ENCODE results near the gene PTPRN2.
"Not testable (repeated sequence)": the region's sequence is repeated elsewhere in the genome, so short reads cannot be mapped to it uniquely, and the experiment has no call there.

The PTPRN2 gene

GRCh38 chr7:158508802-158509385, 78.7 kb downstream of the PTPRN2 start:
- no peak for DNase-seq

GRCh38 chr7:158508321-158508720, 79.3 kb downstream of the PTPRN2 start:
- not testable (repeated sequence) for DNase-seq

DNA sequence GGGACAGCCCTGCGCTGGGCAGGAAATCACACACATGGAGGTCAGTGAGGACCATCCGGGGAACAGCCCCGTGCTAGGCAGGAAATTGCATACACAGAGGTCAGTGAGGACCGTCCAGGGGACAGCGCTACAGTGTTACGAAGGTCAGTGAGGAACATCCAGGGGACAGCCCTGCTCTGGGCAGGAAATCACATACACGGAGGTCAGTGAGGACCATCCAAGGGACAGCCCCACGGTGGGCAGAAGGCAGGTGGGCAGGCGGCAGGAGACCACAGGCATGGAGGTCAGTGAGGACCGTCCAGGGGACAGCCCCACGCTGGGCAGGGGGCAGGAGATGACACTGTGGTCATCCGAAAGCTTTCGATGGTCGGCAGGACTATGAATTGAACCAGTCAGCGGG, 79.7 kb downstream of the PTPRN2 start:
- no peak for DNase-seq

DNA sequence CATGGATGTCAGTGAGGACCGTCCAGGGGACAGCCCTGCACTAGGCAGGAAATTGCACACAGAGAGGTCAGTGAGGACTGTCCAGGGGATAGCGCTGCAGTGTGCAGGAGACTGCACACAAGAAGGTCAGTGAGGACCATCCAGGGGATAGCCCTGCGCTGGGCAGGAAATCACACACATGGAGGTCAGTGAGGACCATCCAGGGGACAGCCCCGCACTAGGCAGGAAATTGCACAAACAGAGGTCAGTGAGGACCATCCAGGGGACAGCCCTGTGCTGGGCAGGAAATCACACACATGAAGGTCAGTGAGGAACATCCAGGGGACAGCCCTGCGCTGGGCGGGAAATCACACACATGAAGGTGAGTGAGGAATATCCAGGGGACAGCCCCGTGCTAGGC, 80.4 kb downstream of the PTPRN2 start:
- not testable (repeated sequence) for DNase-seq

DNA sequence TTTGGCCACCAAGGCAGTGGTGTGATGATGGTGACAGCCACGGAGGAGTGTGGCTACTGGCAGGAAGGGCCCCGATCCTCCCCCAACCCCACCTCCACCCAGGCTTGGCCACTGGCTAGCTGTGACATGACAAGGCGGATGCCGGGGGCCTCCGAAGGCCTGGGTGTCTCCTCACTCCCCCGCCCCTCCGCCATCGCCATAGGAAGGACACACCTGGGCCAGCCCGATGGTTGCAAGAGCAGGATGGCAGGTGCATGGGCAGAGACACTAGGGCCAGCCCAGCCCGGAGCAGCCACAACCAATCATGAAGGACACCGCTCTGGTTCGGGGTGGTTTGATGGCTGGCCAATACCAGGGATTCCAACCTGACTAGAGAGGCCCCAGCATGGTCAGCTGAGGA, 81.0 kb downstream of the PTPRN2 start:
- DNase-seq: no peak

DNA sequence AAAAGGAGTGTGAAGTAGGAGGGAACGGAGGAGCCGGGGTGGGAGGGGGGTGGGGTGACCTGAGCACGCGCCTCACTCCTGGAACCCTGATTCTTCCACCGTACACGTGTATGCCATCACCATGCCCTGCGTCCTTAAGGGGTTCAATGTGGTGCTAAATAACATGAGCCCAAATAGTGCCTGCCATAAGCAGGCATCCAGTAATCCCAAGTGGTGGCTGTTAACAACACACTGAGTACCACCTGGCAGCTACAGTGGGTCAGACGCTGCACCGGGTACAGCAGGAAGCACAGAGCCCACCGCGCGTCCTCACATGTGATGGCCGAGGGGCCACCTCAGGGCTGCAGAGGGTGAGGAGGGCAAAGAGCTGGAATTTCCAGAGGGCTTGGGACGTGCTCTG, 81.9 kb downstream of the PTPRN2 start:
- no peak for DNase-seq

DNA sequence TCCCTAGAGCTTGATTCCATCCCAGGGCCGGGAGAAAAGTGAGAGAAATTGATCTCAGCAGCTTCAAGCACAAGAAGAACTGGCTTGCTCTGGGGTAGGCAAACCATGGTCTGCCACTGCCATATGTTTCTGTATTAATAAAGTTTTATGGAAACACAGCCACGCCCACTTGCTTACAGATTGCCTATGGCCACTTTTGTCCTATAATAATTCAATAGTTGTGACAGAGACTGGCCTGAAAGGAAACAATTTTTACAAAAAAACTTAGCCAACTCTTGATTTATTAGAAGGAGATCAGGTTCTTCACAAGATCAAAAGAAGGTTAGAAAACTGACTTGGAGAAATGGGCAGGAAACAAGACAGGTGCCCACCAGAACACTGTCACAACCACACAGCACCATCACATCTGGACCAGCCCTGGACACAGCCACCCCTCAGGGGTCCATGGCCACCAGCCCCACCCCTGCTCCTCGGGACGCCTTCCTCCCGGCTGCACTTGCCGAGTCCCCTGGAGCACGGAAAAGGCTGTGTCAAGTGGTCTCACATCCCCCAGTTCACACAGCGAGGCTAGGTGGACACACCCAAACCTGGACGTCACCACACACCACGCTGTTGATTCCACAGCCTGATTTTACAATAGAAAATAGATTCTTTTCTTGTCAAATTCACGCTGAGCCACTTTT, 85.4 kb downstream of the PTPRN2 start:
- no peak for DNase-seq

- no peak for DNase-seq
Measured at GRCh38 chr7:158501393-158502067, 86.1 kb downstream of the PTPRN2 start.

- DNase-seq: no peak
Measured at GRCh38 chr7:158500651-158501052, 87.0 kb downstream of the PTPRN2 start.

DNA sequence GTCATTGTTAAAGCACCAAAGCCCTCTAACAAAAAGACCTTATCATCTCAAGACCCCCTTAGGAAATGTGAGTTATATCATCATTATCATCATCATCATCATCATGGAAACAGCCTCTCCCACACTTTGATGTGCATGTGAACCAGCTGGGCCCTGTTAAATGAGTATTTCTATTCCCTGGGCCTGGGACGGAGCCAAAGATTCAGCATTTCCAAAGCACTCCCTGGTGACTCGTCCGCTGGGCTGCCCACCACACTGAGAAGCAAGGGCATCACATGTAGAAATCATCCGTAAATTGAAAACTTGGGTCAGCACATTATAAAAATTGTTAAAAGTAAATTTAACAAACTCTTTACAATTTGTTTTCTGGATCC, 88.6 kb downstream of the PTPRN2 start:
- no peak for DNase-seq

GRCh38 chr7:158498443-158499081, 89.1 kb downstream of the PTPRN2 start:
- no peak for DNase-seq

- no peak for DNase-seq
Measured at GRCh38 chr7:158497627-158498026, 90.0 kb downstream of the PTPRN2 start.

GRCh38 chr7:158495786-158496185, 91.8 kb downstream of the PTPRN2 start:
- DNase-seq: peak; percentile 42 to 64

- DNase-seq: peak in 1 of 2 experiments; percentile 24
Measured at GRCh38 chr7:158495216-158495615, 92.4 kb downstream of the PTPRN2 start.

DNA sequence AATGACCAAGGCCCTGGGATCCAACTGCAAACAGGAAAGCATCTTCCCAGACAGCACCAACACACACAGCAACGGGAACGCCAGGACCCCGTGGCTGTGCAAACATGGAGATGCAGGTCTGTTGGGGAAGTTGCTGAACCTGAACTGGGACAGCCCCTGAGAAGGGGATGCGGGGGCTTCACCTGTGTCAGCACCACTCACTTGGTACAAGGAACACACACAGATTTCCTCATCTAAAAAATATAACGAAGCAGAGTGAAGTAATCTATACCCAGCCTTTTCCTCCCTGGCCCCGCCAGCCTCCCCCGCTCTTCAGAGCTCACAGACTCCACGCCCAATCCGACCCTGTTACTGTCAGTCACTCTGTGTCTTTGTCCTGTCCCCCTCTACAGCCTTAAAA, 93.0 kb downstream of the PTPRN2 start:
- DNase-seq: no peak

GRCh38 chr7:158494162-158494586, 93.4 kb downstream of the PTPRN2 start:
- no peak for DNase-seq

GRCh38 chr7:158492367-158492764, 95.3 kb downstream of the PTPRN2 start:
- DNase-seq: no peak

DNA sequence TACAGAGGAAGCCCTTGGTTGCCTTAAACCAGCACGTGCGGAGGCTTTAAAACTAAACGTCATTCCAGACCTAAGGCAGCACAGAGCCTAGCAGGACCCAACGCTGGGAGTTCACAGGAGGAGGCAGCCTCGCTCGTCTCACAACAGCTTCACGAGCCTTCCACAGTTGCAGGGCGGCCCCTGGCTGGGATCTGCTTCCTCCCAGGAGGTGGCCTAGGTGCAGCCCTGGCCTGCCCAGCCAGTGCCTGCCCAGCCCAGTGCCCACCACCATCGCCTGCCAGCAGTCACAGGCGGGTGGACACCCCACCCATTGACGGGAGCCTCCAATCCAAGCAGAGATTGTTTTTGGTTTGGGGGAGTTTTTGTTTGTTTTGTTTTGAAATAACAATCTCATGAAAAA, 96.5 kb downstream of the PTPRN2 start:
- no peak for DNase-seq

GRCh38 chr7:158490171-158490782, 97.3 kb downstream of the PTPRN2 start:
- DNase-seq: no peak

DNA sequence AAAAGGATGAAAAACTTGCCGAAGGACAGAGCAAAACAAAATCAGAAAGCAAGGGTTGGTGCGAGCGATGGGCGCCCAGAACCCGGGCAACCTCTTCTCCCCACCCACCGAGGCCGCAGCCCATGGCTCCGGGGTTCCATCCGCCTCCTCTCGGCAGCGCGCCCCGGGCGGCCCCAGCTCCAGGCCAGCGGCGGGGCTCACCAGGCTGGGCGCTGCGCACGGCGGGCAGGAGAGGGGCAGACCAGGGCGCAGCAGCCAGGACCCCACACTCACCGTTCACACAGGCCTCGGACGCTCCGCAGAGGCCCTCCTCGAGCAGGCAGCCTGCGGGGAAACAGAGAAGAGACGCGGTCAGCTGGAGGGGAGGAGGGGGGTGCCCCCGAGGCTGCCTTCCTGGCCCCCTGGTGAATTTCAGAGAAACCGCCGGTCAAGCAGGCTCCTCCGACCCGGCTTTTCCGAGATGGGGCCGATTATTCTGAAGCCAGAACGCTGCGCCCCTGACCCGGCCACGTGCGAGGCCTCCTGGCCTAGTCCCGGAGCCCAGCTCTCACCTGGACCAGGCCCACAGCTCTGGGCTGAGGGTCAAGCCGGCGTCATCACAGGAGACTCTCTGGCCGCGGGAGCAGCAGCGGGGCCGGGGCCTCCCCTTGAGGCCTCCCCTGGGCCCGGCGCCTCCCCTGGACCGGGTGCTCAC, 98.0 kb downstream of the PTPRN2 start:
- DNase-seq: no peak

DNA sequence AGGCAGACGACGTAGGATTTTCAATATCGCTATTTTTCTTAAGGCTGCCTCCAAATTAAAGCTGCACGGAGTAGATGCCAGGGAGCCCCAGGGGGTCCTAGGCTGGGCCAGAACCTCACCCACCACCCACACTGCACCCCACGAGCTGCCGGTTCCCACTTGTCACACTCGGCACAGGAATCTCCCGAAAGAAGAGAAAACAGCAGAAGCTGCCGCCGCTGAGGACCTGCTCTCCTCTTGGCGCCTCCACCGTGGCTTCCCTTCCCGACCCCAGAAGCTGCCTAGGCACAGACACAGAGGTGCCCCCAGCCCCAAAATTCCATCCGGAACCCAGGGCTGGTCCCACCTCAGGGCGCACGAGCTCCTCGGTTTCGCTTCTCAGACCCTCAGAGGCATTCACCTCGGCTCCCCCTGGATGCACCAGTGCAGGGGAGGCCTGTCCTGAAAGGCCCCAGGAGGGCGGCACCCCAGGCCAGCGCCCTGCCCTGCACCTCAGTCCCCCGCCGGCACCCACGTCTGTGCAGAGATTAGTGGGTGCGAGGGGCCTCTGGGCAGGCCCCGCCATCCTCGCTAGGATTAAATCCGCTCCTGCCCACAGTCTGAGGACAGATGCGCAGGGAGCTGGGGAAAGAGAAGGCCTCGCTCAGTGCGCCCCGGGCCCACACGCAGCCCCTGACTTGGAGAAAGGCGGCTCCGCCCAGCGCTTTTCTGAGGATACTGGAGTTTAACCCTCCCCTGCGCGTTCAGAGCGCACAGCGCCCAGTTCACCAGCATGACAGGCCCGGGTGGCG, 99.2 kb downstream of the PTPRN2 start:
- peak; percentile 13 to 55 for DNase-seq

GRCh38 chr7:158487631-158488151, 99.9 kb downstream of the PTPRN2 start:
- peak in 1 of 2 experiments; percentile 4 for DNase-seq

Data from NCI-H524 (cell line).